Measurements from ENCODE around the gene RNF157. TPM values are rescaled to one million over a fixed set of nuclear protein-coding genes. Genes with fewer than 3 reads are reported as not detected.

RNF157 gene
- total RNA-seq, 1 donor from 2014 or later: 8.8 TPM

Small RNAs within 50 kb of the gene (microRNA-seq; reads per million reads assigned to microRNA genes)
- not detected for gene MIR6868 (ENCODE audit: borderline number of aligned reads, borderline replicate concordance)

Small RNAs within 50 kb of the gene (small RNA-seq; reads per million reads assigned to genes)
- not detected for gene ATP5MGP6
- not detected for gene MIR6868

Other genes with a start within 250 kb of the RNF157 start
- gene CDK3, start 239.6 kb downstream of the RNF157 start, total RNA-seq: 3.2 TPM
- 115 TPM for gene EVPL, start 213.2 kb downstream of the RNF157 start, total RNA-seq
- gene SRP68, start 168.0 kb downstream of the RNF157 start, total RNA-seq: 52.8 TPM
- gene GALR2, start 165.7 kb downstream of the RNF157 start, total RNA-seq: not detected
- not detected for gene ZACN, start 161.3 kb downstream of the RNF157 start, total RNA-seq
- 79.8 TPM for gene EXOC7, start 136.7 kb downstream of the RNF157 start, total RNA-seq
- not detected for gene FOXJ1, start 99.2 kb downstream of the RNF157 start, total RNA-seq
- 18.4 TPM for gene UBALD2, start 24.9 kb upstream of the RNF157 start, total RNA-seq
- 10.8 TPM for gene QRICH2, start 67.8 kb upstream of the RNF157 start, total RNA-seq
- gene PRPSAP1, start 113.4 kb upstream of the RNF157 start, total RNA-seq: 92.6 TPM
- 11.0 TPM for gene SPHK1, start 144.1 kb upstream of the RNF157 start, total RNA-seq
- gene UBE2O, start 212.7 kb upstream of the RNF157 start, total RNA-seq: 29.7 TPM
- not detected for gene AANAT, start 227.1 kb upstream of the RNF157 start, total RNA-seq